ENCODE data around the gene LRGUK.

The LRGUK gene

DNA sequence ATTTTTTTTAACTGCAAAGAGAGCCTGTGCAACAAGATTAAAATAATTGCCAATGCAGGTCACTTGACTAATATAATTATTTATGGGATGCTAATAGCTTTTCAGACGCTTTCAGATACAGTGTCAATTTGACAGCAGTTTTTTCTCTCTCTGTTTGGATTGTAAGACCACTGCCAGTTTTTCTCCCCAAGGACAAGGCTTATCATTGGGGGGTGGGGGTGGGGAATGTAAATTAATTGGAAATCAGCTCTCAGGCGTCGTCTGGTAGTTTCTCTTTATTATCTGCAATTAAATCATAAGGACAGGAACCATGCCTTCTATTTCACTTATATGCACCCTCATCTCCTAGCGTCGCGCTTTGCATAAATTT lies 559 bp upstream of the LRGUK start:
- DNase-seq (ENCODE audit: extremely low read depth in 1 of 2, low read depth in 1 of 2): no peak

GRCh38 chr7:134128829-134129228 lies 1.7 kb downstream of the LRGUK start:
- no peak for DNase-seq (ENCODE audit: extremely low read depth in 1 of 2, low read depth in 1 of 2)

DNA sequence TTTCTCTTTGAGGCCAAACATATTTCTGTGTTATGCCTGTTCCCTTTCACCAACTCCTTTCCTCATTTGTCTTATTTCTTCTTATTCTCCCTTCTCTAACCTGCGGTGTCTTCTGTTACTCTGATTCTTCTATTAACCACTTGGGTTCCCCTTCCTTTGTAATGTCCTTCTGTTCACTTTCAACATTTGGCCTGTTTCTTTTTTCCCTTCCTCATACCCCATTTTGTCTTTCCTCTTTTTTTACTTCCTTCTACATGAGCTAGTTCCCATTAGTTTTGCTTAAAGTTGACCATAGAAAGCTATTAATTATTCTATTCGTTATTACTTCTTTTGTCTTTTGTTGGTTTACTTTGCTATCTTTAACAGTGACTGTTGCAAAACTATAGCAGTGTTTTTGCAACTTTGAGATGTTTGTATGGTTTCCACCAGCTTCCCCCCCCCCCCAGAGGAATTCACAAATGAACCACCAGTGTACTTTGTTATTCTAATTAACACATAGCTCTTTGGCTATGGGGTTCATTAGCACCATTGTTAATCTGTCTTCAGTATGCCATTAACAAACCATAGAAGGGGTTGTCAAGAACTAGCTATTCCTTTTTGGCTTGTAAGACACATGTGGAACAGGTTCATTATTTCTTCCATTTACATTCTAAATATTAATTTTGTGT lies 2.9 kb downstream of the LRGUK start:
- no peak for DNase-seq (ENCODE audit: extremely low read depth in 1 of 2, low read depth in 1 of 2)

DNA sequence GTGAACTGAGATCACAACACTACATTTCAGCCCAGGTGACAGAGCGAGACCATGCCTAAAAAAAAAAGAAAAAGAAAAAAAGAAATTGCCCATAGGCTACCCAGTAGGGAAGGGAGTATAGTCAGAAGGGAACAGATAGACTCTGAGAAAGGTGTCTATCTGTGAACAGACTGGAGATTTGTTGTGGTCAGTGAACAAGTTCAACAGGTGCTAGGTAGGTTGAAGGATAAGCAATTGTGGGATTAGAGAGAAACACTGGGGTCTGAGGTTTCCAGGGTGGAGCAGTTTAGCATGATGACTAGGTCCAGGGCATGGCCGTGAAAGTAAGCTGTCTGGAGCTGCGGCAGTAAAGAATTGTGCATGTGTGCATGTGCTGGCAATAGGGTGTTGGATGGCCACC lies 6.9 kb downstream of the LRGUK start:
- DNase-seq (ENCODE audit: extremely low read depth in 1 of 2, low read depth in 1 of 2): no peak

- peak in 1 of 2 donors; percentile 24 for DNase-seq (ENCODE audit: extremely low read depth in 1 of 2, low read depth in 1 of 2)
Observed at GRCh38 chr7:134140889-134141867, 14.0 kb downstream of the LRGUK start.

DNA sequence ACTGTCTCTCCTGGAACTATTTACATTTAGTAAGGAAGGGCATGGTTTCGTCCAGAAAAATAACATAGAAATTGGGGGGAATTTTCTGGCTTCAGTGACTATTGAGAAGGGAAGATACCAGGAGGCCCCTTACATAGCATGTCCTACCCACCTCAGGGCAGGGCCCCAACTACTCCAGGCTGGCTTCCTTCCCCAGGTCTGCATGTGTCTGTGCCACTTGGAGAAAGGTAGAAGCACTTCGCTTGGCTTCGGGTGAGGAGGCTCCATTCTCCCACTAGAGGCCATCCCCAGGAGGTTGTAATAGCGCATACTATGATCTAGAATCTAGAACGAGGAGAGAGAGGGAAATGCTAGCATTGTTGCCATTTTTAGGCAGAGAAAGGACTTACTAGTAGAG lies 14.7 kb downstream of the LRGUK start:
- no peak for DNase-seq (ENCODE audit: extremely low read depth in 1 of 2, low read depth in 1 of 2)

DNA sequence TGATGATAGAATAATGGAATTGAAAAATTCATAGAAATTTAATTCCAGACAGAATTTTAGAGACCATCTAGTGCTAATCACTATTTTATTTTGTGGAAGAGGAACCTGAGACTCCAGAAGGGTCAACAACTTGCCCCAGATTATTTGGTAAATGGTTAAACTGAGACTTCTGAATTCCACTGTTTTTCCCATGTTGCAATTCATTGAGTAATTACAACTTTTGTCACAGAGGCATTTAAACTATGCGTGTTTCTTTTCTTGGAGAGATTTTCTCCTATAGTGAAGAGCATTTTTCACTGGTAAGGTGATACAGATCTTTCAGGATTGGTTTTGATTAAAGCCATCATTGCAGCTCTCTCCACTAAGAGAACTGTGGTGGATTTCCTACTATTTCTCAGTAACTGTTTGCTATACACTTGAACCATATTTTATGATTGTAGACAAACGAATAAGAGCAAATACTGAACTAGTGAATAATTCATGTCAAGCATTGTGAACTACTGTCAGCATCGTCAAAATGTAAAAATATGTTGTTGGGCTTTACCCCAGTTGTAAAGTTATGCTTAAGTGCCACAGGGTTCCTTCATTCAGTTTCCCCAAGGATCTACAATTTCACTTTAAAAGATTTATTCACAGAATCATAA lies 26.5 kb downstream of the LRGUK start:
- no peak for DNase-seq (ENCODE audit: extremely low read depth in 1 of 2, low read depth in 1 of 2)

GRCh38 chr7:134154581-134155130 lies 27.5 kb downstream of the LRGUK start:
- no peak for DNase-seq (ENCODE audit: extremely low read depth in 1 of 2, low read depth in 1 of 2)

DNA sequence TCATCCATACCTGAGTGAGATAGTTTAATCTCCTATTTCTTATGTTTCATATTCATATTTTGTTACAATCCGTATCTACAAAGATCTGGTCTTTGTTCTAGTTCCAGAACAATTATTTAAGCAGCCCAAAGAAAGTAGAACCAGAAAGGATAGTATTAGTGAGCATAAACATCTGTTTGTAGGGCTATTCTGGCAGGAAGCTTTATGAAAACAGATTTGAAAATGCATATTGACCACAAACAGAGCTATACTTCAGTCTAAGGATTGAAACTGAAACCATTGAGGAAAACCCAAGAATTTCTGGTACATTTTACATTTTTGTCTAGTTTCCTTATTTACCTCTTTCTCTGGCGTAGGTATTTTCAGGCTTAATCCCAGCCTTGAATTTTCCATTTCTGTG lies 28.1 kb downstream of the LRGUK start:
- no peak for DNase-seq (ENCODE audit: extremely low read depth in 1 of 2, low read depth in 1 of 2)

DNA sequence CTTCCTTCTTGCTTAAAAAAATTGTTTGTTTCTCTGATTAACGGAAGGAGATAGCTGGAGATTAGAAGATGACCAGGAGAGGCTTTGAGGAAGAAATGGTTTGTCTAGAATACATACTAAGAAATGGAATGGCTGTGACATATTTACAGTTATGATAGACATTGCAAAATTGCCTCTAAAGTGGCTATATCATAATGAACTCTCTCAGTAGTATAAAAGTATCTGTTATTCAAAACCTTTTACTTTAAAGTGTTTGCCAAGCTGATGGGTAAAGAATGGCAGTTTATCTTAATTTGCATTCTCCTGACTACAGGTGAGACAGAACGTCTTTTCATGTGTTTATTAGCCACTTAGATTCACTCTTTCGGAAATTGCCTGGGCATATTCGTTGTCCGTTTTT lies 28.7 kb downstream of the LRGUK start:
- DNase-seq (ENCODE audit: extremely low read depth in 1 of 2, low read depth in 1 of 2): no peak

DNA sequence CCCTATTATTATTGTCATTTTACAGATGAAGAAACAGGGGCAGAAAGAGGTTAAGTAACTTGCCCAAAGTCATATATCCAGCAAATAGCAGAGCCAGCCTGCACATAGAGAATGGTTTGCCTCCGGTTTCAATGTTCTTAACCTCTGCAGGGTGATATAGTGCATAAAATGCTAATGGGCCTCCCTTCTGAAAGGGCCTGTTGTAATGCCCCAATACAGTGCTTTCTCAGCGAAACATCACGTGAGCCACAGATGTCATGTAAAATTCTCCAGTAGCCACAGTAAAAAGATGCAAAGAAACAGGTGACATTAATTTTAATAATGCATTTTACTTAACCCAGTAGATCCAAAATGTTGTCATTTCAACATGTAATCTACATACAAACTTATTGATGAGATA lies 38.1 kb downstream of the LRGUK start:
- no peak for DNase-seq (ENCODE audit: extremely low read depth in 1 of 2, low read depth in 1 of 2)

GRCh38 chr7:134167250-134167649 lies 40.1 kb downstream of the LRGUK start:
- no peak for DNase-seq (ENCODE audit: extremely low read depth in 1 of 2, low read depth in 1 of 2)

DNA sequence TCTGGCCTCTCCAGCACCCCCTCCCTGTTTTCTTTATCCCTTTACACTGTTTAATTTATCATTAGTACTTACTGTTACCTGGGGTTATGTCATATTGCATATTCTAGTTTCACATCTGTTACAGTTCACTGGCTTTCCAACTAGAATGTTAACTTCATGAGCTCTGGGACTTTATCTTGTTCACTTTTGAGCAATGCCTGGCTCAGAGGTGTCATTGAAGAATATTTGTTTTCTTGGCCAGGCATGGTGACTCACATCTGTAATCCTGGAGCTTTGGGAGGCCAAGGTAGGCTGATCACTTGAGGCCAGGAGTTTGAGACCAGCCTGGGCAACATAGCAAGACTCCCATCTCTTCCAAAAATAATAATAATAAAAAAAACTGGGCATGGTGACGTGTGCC lies 40.7 kb downstream of the LRGUK start:
- DNase-seq (ENCODE audit: extremely low read depth in 1 of 2, low read depth in 1 of 2): no peak

GRCh38 chr7:134174795-134175261 lies 47.7 kb downstream of the LRGUK start:
- no peak for DNase-seq (ENCODE audit: extremely low read depth in 1 of 2, low read depth in 1 of 2)

DNA sequence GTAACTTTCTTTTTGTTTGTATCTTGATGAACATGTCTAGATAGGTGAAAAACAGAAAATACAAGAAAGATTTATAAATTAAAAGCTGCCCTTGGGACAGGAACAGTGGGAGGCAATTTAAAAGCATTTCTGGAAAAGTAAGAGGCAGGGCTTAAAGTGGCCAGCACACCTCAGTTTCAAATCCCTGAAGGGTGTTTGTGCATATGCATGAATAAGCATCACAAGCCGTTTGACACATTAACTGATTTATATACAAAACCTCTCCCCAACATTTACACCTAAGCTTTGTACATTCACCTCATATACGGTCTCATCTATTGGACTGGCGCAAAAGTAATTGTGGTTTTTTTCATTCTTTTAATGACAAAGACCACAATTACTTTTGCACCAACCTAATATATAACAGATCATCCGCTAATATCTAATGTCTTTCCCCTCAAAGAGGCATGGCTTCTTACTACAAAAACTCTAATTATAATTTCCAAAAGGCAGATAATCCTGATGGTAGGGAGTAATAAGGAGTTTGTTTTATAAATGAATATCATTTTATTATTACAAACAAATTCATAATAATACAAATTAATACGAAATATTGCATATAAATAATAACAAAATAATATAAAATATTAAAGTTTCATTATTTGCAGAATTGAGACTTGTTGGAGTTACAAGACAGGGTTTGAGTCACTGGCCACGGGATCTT lies 48.3 kb downstream of the LRGUK start:
- no peak for DNase-seq (ENCODE audit: extremely low read depth in 1 of 2, low read depth in 1 of 2)

DNA sequence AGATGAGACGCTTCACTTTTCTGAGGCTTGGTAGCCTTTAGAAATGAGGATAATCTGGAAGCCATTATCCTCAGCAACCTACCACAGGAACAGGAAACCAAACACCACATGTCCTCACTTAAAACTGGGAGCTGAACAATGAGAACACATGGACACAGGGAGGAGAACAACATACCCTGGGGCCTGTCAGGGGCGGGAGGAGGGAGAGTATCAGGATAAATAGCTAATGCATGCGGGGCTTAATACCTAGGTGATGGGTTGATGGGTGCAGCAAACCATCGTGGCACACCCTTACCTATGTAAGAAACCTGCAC lies 48.9 kb downstream of the LRGUK start:
- DNase-seq (ENCODE audit: extremely low read depth in 1 of 2, low read depth in 1 of 2): no peak

- DNase-seq (ENCODE audit: extremely low read depth in 1 of 2, low read depth in 1 of 2): no peak
Observed at GRCh38 chr7:134179036-134180011, 52.2 kb downstream of the LRGUK start.

DNA sequence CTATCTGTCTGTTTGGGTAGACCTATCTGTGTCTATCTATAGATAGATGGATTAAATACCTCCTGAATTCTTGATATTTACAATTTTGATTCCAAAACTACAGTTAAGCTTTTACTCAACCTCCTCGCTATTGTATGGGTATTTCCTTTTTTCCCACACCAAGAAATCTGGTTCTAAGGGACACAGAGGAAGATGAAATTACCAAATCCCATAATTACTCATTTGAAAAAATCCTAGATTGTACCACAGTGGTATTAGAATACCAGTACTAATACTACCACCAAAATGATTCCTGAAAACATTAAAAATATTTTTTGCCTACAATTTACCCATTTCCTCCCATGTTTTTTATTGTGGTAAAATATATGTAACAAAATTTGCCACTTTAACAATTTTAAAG lies 53.2 kb downstream of the LRGUK start:
- no peak for DNase-seq (ENCODE audit: extremely low read depth in 1 of 2, low read depth in 1 of 2)

DNA sequence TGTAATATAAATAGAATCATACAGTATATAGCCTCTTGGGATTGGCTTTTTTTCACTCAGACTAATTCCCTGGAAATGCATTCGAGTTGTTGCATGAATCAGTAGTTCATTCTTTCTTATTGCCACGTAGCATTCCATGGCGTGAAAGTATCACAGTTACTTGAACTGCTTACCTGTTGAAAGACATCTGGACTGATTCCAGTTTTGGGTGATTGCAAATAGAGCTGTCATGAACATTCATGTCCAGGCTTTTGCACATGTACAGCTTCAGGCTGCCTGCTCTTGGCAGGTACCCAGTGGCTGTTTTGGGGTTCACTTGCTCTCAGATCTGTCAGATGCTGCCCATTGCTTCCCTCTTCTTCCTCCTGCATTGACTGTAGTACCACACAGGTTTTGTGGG lies 54.9 kb downstream of the LRGUK start:
- no peak for DNase-seq (ENCODE audit: extremely low read depth in 1 of 2, low read depth in 1 of 2)

- DNase-seq (ENCODE audit: extremely low read depth in 1 of 2, low read depth in 1 of 2): no peak
Observed at GRCh38 chr7:134184767-134185166, 57.6 kb downstream of the LRGUK start.

Data from activated CD8-positive, alpha-beta memory T cell treated with anti-CD3 and anti-CD28 coated beads for 1 hour (primary cell).